ENCODE results near the gene ENTHD1. TPM values are rescaled to one million over a fixed set of nuclear protein-coding genes. Genes with fewer than 3 reads are reported as not detected.

The ENTHD1 gene
- total RNA-seq, 1 donor from 2014 or later = 0.08 TPM

DNA sequence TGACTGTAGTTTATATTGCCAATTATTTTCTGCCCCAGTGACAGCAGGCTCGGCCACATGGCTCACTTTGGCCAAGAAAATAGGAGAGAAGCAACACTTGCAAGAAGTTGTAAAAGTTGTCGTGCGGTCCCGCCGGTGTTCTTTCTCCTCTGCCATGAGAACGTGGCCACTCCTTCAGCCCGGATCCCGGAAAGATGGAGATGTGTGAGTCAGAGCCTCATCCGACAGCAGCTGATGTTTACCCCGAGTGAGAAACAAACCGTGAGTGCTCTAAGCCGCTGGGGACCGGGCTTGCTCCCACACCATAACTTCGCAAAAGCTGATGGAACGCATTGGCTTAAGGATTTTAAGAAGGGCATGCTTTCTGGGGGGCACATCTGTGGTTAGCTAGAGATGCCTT lies 166.0 kb downstream of the ENTHD1 start:
- DNase-seq (ENCODE audit: low spot score) = no peak
- Mint-ChIP-seq H3K4me1 (ENCODE audit: low read depth) (peaks cover 1% of the 10 kb centered on the region), H3K9me3 (peaks cover under 1% of the 10 kb centered on the region), H3K27ac (no peak overlapping the region), H3K36me3 (ENCODE audit: low read depth) (no peaks in the 10 kb centered on the region), H3K4me3 (no peak overlapping the region), H3K27me3 (ENCODE audit: insufficient read depth) (peaks cover 2% of the 10 kb centered on the region)
- intact Hi-C loops (cut with micrococcal nuclease) = no loop called here

DNA sequence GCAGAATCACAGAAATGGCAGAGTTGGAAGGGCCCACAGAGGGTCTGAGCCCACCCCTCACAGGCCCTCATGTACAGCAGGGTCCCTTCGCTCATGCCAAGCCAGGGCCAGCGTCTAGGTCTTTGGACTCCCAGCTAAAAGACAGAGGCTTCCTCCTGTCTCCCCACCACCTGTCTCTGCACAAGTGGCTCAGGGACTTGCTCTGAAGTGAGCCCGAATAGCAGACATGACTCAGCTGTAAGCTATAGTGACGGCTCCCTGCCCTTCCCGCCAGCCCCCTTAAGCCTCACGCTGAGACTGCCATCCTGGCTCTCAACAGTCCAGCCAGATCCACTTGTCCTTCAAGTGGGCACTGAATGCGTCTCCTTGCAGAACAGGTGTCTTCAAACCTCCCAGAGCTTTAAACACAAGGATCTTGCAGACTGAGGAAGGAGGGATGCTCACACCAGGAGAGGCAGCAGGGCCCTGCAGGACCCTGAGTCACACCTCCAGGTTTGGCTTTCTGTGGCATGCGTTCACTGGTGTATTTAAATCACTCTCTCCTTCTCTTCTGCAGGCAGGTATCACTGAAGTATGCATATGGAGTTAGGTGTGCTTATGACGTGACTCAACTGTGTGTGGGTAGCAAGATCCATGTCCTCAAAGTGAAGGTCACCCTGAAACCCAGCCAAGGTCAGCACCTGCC lies 168.1 kb downstream of the ENTHD1 start:
- peaks cover 9% of the 10 kb centered on the region for H3K4me1 Mint-ChIP-seq (ENCODE audit: low read depth)
- peaks cover 8% of the 10 kb centered on the region for H3K9me3 Mint-ChIP-seq
- peaks cover 2% of the 10 kb centered on the region for H3K27me3 Mint-ChIP-seq (ENCODE audit: insufficient read depth)
- no peak for DNase-seq (ENCODE audit: low spot score)
- H3K27ac Mint-ChIP-seq = no peak overlapping the region
- H3K4me3 Mint-ChIP-seq = no peak overlapping the region
- no peaks in the 10 kb centered on the region for H3K36me3 Mint-ChIP-seq (ENCODE audit: low read depth)
- intact Hi-C loops (cut with micrococcal nuclease) = no loop called here

DNA sequence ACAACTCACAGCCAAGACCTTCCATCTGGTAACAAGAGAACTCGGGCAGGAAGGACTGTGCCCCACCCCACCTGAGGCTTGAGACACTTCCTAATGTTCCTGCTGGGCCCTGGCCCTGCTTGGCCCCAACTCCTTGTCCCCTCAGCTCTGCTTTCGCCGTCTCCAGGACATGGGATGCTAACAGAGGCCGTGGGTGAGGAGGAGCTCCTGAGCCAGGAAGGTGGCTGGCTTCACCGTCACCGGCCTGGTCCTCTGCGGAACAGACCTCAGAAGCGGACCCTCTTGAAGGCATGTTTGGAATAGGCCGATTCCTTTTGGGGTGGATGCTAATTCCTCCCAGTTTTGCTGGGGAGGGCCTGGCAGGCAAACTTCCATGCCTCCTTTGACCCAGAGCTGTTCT lies 168.7 kb downstream of the ENTHD1 start:
- peaks cover 2% of the 10 kb centered on the region for H3K27me3 Mint-ChIP-seq (ENCODE audit: insufficient read depth)
- peaks cover 9% of the 10 kb centered on the region for H3K4me1 Mint-ChIP-seq (ENCODE audit: low read depth)
- H3K9me3 Mint-ChIP-seq = peaks cover 8% of the 10 kb centered on the region
- intact Hi-C loops (cut with micrococcal nuclease) = no loop called here
- no peak overlapping the region for H3K4me3 Mint-ChIP-seq
- no peaks in the 10 kb centered on the region for H3K36me3 Mint-ChIP-seq (ENCODE audit: low read depth)
- H3K27ac Mint-ChIP-seq = no peak overlapping the region
- DNase-seq (ENCODE audit: low spot score) = no peak

- H3K4me1 Mint-ChIP-seq (ENCODE audit: low read depth) = peaks cover 11% of the 10 kb centered on the region
- no peak for DNase-seq (ENCODE audit: low spot score)
- no peak overlapping the region for H3K27ac Mint-ChIP-seq
- peaks cover 8% of the 10 kb centered on the region for H3K9me3 Mint-ChIP-seq
- H3K36me3 Mint-ChIP-seq (ENCODE audit: low read depth) = no peaks in the 10 kb centered on the region
- no peak overlapping the region for H3K4me3 Mint-ChIP-seq
- intact Hi-C loops (cut with micrococcal nuclease) = no loop called here
- peaks cover 2% of the 10 kb centered on the region for H3K27me3 Mint-ChIP-seq (ENCODE audit: insufficient read depth)
Observed at GRCh38 chr22:39724390-39724789, 169.2 kb downstream of the ENTHD1 start.

- Mint-ChIP-seq H3K27ac (no peak overlapping the region), H3K9me3 (peaks cover 8% of the 10 kb centered on the region), H3K36me3 (ENCODE audit: low read depth) (no peaks in the 10 kb centered on the region), H3K4me3 (no peak overlapping the region), H3K4me1 (ENCODE audit: low read depth) (peaks cover 15% of the 10 kb centered on the region), H3K27me3 (ENCODE audit: insufficient read depth) (peaks cover 2% of the 10 kb centered on the region)
- intact Hi-C loops (cut with micrococcal nuclease) = no loop called here
- no peak for DNase-seq (ENCODE audit: low spot score)
Observed at GRCh38 chr22:39723899-39724351, 169.6 kb downstream of the ENTHD1 start.

- DNase-seq (ENCODE audit: low spot score) = no peak
- no peak overlapping the region for H3K27ac Mint-ChIP-seq
- intact Hi-C loops (cut with micrococcal nuclease) = no loop called here
- peaks cover 8% of the 10 kb centered on the region for H3K9me3 Mint-ChIP-seq
- H3K27me3 Mint-ChIP-seq (ENCODE audit: insufficient read depth) = peaks cover 2% of the 10 kb centered on the region
- no peaks in the 10 kb centered on the region for H3K36me3 Mint-ChIP-seq (ENCODE audit: low read depth)
- no peak overlapping the region for H3K4me3 Mint-ChIP-seq
- H3K4me1 Mint-ChIP-seq (ENCODE audit: low read depth) = peaks cover 15% of the 10 kb centered on the region
Observed at GRCh38 chr22:39723463-39723862, 170.1 kb downstream of the ENTHD1 start.

- intact Hi-C loops (cut with micrococcal nuclease) = no loop called here
- no peaks in the 10 kb centered on the region for H3K27me3 Mint-ChIP-seq (ENCODE audit: insufficient read depth)
- peaks cover 15% of the 10 kb centered on the region for H3K4me1 Mint-ChIP-seq (ENCODE audit: low read depth)
- peaks cover 8% of the 10 kb centered on the region for H3K9me3 Mint-ChIP-seq
- no peak for DNase-seq (ENCODE audit: low spot score)
- no peaks in the 10 kb centered on the region for H3K36me3 Mint-ChIP-seq (ENCODE audit: low read depth)
- no peak overlapping the region for H3K27ac Mint-ChIP-seq
- H3K4me3 Mint-ChIP-seq = no peak overlapping the region
Observed at GRCh38 chr22:39722501-39722900, 171.1 kb downstream of the ENTHD1 start.

DNA sequence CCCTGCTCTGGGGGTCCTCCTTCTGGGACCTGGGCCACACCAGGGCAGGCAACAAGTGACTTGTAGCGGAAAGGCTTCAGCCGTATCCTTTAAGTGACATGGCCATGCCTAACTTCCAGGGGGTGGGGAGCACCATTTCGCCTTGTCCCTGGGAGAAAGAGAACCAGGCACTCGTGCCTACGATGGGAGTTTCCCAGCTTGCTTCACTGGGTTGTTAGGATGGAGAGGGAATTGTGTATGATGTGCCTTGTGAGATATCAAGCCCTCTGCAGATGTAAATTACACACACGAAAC lies 171.6 kb downstream of the ENTHD1 start:
- no peak for DNase-seq (ENCODE audit: low spot score)
- H3K9me3 Mint-ChIP-seq = peaks cover 8% of the 10 kb centered on the region
- no peak overlapping the region for H3K4me3 Mint-ChIP-seq
- H3K27ac Mint-ChIP-seq = no peak overlapping the region
- H3K4me1 Mint-ChIP-seq (ENCODE audit: low read depth) = peaks cover 15% of the 10 kb centered on the region
- H3K27me3 Mint-ChIP-seq (ENCODE audit: insufficient read depth) = no peaks in the 10 kb centered on the region
- intact Hi-C loops (cut with micrococcal nuclease) = no loop called here
- no peaks in the 10 kb centered on the region for H3K36me3 Mint-ChIP-seq (ENCODE audit: low read depth)

DNA sequence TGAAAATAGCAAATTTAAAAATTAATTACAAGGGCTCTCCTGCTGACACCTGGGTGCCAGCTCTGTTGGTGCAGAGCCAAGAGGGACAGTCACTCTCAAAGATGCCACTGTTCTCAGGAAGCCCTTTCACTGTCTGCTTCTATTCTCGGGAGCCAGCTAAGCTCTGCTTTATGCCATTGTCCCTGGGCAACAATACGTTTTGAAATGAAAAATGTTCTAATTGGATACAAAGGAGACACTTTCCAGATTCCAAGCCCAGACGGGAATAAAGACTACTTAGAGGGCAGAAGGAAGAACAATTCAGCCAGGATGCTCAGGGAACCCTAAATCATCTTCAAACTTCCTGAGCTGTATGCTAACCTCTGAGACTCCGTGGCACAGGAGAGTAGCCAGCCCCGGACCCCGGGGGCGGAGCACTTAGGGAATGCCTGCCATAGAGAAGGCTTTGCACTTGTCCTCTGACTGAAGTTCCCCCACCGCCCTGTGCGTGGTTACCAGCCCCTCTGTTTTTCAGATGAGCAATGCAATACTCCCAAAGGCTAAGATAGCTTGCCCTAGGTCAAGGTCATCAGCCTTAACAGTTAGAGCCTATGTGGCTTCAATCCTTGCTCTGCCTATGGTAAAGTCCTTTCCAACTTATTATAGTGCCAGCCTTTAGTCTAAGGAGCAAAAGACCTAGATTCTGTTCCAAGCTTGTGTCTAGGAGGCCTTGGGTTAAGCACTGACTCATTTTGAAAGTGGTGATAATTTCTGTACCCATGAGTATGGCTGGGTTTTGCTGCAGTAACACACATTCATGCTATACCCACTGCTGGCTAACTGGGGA lies 172.1 kb downstream of the ENTHD1 start:
- no peak for DNase-seq (ENCODE audit: low spot score)
- intact Hi-C loops (cut with micrococcal nuclease) = no loop called here
- H3K9me3 Mint-ChIP-seq = peaks cover 8% of the 10 kb centered on the region
- no peaks in the 10 kb centered on the region for H3K36me3 Mint-ChIP-seq (ENCODE audit: low read depth)
- H3K4me1 Mint-ChIP-seq (ENCODE audit: low read depth) = peaks cover 15% of the 10 kb centered on the region
- peaks cover under 1% of the 10 kb centered on the region for H3K27me3 Mint-ChIP-seq (ENCODE audit: insufficient read depth)
- no peak overlapping the region for H3K27ac Mint-ChIP-seq
- H3K4me3 Mint-ChIP-seq = no peak overlapping the region

DNA sequence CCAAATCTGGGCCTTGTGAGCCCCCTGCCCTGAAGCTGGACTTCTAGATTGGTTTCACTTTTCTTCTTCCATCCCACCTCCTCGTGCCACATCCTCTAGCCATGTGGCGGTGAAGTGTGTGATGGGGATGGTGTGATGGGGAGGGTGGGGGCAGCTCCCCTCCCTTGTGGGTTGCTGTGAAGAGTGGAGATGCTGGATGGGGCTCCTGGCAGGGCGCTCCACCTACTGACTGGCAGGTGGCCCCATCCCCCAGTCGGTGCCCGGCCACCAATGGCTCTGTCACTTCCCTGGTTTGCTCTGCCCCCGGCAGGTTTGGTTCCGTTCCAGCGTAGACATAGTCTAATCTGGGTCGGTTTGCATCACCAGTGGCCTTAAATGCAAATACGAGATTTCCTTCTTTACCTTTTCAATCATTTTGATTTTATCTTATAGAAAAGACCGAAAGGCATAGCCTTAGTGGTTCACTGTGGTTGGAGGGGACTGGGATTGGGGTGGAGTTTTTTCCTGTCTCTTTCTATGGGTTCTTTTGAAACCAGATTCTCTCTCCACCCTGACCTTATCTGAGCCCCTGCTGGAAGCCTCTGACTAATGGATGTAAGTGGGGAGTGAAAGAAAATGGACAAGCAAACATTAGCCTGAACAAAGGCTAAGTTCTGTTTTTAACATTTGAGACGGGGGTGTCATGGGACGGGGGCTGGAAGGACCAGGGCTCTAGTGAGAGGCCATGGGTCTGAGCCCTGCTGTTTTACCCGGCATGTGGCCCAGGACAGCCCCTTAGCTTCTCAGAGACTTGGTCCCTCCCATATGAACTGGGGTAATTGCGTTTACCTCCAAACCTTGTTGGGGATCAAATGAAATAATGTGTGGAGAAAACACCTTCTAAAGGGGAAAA lies 173.8 kb downstream of the ENTHD1 start:
- intact Hi-C loops (cut with micrococcal nuclease) = no loop called here
- no peaks in the 10 kb centered on the region for H3K36me3 Mint-ChIP-seq (ENCODE audit: low read depth)

DNA sequence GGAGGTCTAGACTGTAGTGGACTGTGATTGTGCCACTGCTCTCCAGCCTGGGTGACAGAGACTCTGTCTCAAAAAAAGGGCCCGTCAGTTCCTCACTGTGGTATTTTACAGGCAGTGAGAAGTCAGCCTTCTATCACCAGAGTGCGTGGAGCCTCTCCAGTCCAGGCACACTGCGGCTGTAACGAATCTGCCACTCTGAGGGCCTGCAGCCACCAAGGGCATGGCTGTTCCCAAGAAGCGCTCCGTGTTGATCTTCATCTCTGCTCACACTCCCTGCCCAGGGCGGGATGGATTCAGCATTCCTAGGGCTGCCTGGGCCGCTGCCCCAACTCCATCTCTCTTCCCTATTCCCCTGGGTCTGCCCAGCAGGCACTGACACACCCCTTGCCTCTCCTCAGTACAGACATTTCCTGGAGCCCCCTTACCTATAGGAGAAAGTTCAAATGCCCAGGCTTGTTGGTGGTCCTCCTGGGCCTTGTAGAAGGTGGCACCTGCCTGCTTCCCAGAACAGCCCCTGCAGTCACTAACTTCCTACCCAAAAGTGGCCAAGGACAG lies 174.6 kb downstream of the ENTHD1 start:
- peaks cover 6% of the 10 kb centered on the region for H3K27me3 Mint-ChIP-seq (ENCODE audit: insufficient read depth)

More for the DNA sequence above, 173.8 kb downstream of the ENTHD1 start:
- Mint-ChIP-seq H3K27ac (no peak overlapping the region), H3K4me1 (ENCODE audit: low read depth) (peaks cover 15% of the 10 kb centered on the region), H3K4me3 (no peak overlapping the region), H3K9me3 (peaks cover 8% of the 10 kb centered on the region), H3K27me3 (ENCODE audit: insufficient read depth) (peaks cover 6% of the 10 kb centered on the region)
- DNase-seq (ENCODE audit: low spot score) = no peak

DNA sequence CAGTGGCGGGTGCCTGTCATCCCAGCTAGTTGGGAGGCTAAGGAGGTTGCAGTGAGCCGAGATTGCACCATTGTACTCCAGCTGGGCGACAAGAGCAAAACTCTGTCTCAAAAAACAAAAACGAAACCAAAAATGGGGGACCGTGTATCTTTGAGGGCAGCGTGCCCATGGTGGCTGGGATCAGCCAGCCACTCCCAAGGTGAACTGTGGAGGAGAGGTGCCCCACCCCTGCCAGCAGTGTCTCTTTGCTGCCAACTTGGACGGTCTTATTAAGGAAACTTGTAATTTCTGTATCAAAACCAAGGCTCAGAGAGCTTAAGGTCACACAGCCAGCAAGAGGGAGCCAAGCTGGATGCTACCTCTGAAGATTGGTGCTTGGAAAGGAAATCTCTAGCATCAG lies 175.4 kb downstream of the ENTHD1 start:
- Mint-ChIP-seq H3K4me3 (no peak overlapping the region), H3K27ac (no peak overlapping the region), H3K36me3 (ENCODE audit: low read depth) (no peaks in the 10 kb centered on the region), H3K27me3 (ENCODE audit: insufficient read depth) (peaks cover 6% of the 10 kb centered on the region), H3K4me1 (ENCODE audit: low read depth) (peaks cover 15% of the 10 kb centered on the region), H3K9me3 (peaks cover 8% of the 10 kb centered on the region)
- no peak for DNase-seq (ENCODE audit: low spot score)
- intact Hi-C loops (cut with micrococcal nuclease) = no loop called here

More for the DNA sequence above, 174.6 kb downstream of the ENTHD1 start:
- no peak overlapping the region for H3K27ac Mint-ChIP-seq
- no peak overlapping the region for H3K4me3 Mint-ChIP-seq
- no peak for DNase-seq (ENCODE audit: low spot score)
- H3K4me1 Mint-ChIP-seq (ENCODE audit: low read depth) = peaks cover 15% of the 10 kb centered on the region
- peaks cover 8% of the 10 kb centered on the region for H3K9me3 Mint-ChIP-seq
- no peaks in the 10 kb centered on the region for H3K36me3 Mint-ChIP-seq (ENCODE audit: low read depth)
- intact Hi-C loops (cut with micrococcal nuclease) = no loop called here
